B cell (primary cell): Measurements from ENCODE around the gene TFE3. TPM values are rescaled to one million over a fixed set of nuclear protein-coding genes. Genes with fewer than 3 reads are reported as not detected.

Experiments
- ATAC-seq: fragments of 200-7000 bp; cut with Tn5 transposase; one replicate; pipeline ENCODE4 v1.10.0; 2021; ENCODE audit warnings: low read depth, mild to moderate bottlenecking, moderate number of reproducible peaks, moderate library complexity
- CTCF ChIA-PET: fragments of 350-600 bp; sonication (Branson Sonifier 250); formaldehyde crosslinking; loops from one replicate; lab custom pipeline; 2021; ENCODE audit warnings: antibody characterized with exemption, inconsistent platforms; lab: Charles Lee
- POLR2A ChIA-PET: fragments of 350-600 bp; sonication (Branson Sonifier 250); formaldehyde crosslinking; loops from one replicate; lab custom pipeline; 2021; ENCODE audit warnings: antibody characterized with exemption; lab: Charles Lee
- DNase-seq: peaks from one replicate; pipeline ENCODE4 v3.0.0; 2013
- H2AFZ ChIP-seq: 2 replicates; pipeline ENCODE4 v1.6.1; 2012; ENCODE audit warnings: mild to moderate bottlenecking, low read depth, low read length; ENCODE audit not compliant: insufficient read depth, poor library complexity, severe bottlenecking
- H3K27ac ChIP-seq, 2 donors: 1 replicate in 1 of 2; 2 replicates in 1 of 2; pipeline ENCODE4 v1.5.1; 2012 to 2013; ENCODE audit warnings: low read length in 2 of 2, mild to moderate bottlenecking in 2 of 2, moderate library complexity in 1 of 2
- H3K27me3 ChIP-seq, 4 experiments: fragments of 200-600 bp in 1 of 4; sonication (generic) in 1 of 4; replicated peaks in 1 of 4; 1 replicate in 2 of 4; 2 replicates in 2 of 4; pipeline versions ENCODE4 v1.6.1 to v1.7.0; 2013 to 2016; ENCODE audit warnings: low read length in 3 of 4, mild to moderate bottlenecking in 2 of 4, mixed read lengths in 1 of 4, moderate library complexity in 1 of 4; ENCODE audit not compliant: insufficient read depth in 4 of 4, control insufficient read depth in 3 of 4; ENCODE audit errors: control extremely low read depth in 1 of 4
- H3K36me3 ChIP-seq, 2 experiments: replicated peaks in 1 of 2; 1 replicate in 1 of 2; 2 replicates in 1 of 2; pipeline versions ENCODE4 v1.6.1 to v1.7.1; 2013; ENCODE audit warnings: low read length in 1 of 2; ENCODE audit not compliant: insufficient read depth in 2 of 2, control insufficient read depth in 1 of 2; ENCODE audit errors: control extremely low read depth in 1 of 2, extremely low read depth in 1 of 2
- H3K4me1 ChIP-seq, 2 donors: fragments of 200-600 bp in 1 of 2; sonication (generic) in 1 of 2; 1 replicate in 1 of 2; 2 replicates in 1 of 2; pipeline versions ENCODE4 v1.5.1 to v1.6.1; 2013 to 2017; ENCODE audit warnings: low read length in 2 of 2; ENCODE audit not compliant: control insufficient read depth in 2 of 2, insufficient read depth in 2 of 2
- H3K4me2 ChIP-seq: replicated peaks from 2 replicates; pipeline ENCODE3; 2012; ENCODE audit warnings: mild to moderate bottlenecking, low read depth, low read length; ENCODE audit not compliant: poor library complexity, severe bottlenecking
- H3K4me3 ChIP-seq, 5 experiments: fragments of 200-600 bp in 1 of 5; sonication (generic) in 1 of 5; 1 replicate in 3 of 5; 2 replicates in 2 of 5; pipeline versions ENCODE4 v1.5.1 to v1.7.0; 2011 to 2016; ENCODE audit warnings: low read length in 4 of 5, mild to moderate bottlenecking in 4 of 5, low read depth in 2 of 5, control low read depth in 1 of 5, moderate library complexity in 1 of 5; ENCODE audit not compliant: insufficient read depth in 1 of 5; ENCODE audit errors: control extremely low read depth in 1 of 5, extremely low read depth in 1 of 5
- H3K79me2 ChIP-seq: fragments of 200-600 bp; sonication (generic); one replicate; pipeline ENCODE4 v1.6.0; 2016; ENCODE audit warnings: low read length; ENCODE audit not compliant: control insufficient read depth, insufficient read depth
- H3K9ac ChIP-seq: fragments of 200-600 bp; sonication (generic); 2 replicates; pipeline ENCODE4 v1.6.1; 2017; ENCODE audit warnings: mild to moderate bottlenecking, low read length, moderate library complexity
- H3K9me3 ChIP-seq, 3 donors: one replicate each; pipeline versions ENCODE4 v1.6.1 to v1.7.1; 2013; ENCODE audit warnings: low read length in 2 of 3; ENCODE audit not compliant: control insufficient read depth in 2 of 3, insufficient read depth in 1 of 3; ENCODE audit errors: control extremely low read depth in 1 of 3
- H4K20me1 ChIP-seq: 2 replicates; pipeline ENCODE4 v1.6.0; 2012; ENCODE audit warnings: mild to moderate bottlenecking, low read length; ENCODE audit not compliant: insufficient read depth, control insufficient read depth, poor library complexity, severe bottlenecking
- H3K27ac Mint-ChIP-seq: one replicate; pipeline ENCODE4 v1.8.0; 2021; ENCODE audit warnings: mixed read lengths
- H3K27me3 Mint-ChIP-seq: one replicate; pipeline ENCODE4 v1.8.0; 2021; ENCODE audit warnings: mixed read lengths
- H3K4me1 Mint-ChIP-seq: one replicate; pipeline ENCODE4 v1.8.0; 2021; ENCODE audit warnings: mixed read lengths
- H3K4me3 Mint-ChIP-seq: one replicate; pipeline ENCODE4 v1.8.0; 2021; ENCODE audit warnings: mixed read lengths
- H3K9me3 Mint-ChIP-seq: one replicate; pipeline ENCODE4 v1.8.0; 2022; ENCODE audit warnings: mixed read lengths; ENCODE audit not compliant: insufficient read depth
- EZH2 ChIP-seq: IDR thresholded peaks from 2 replicates; pipeline ENCODE4 v1.6.1; 2012; ENCODE audit warnings: borderline replicate concordance, low read depth, mild to moderate bottlenecking, moderate library complexity, low read length; ENCODE audit not compliant: insufficient read depth, poor library complexity, severe bottlenecking
- WGBS: methylation state at CpG from one replicate; pipeline ENCODE4 v1.1.5; 2013; ENCODE audit warnings: missing lambda C conversion rate; ENCODE audit not compliant: insufficient coverage; 5-methylcytosine and 5-hydroxymethylcytosine counted together
- intact Hi-C: fragments of 100-400 bp; cut with micrococcal nuclease; formaldehyde crosslinking; loops from one replicate; pipeline ENCODE4 v1.10.0; 2022
- polyA plus RNA-seq: library from polyadenylated mRNA; depleted of rRNA; stranded (reverse); fragments of >200 nt; gene quantifications from 2 replicates; pipeline ENCODE4 v1.2.3, GENCODE V29; 2012
- total RNA-seq, 2 donors: library from RNA; stranded (reverse); fragments of 120-200 nt in 1 of 2; gene quantifications; 1 replicate in 1 of 2; 2 replicates in 1 of 2; pipeline versions ENCODE4 v1.2.3 to v1.2.4, GENCODE V29; 2013 to 2022
- TF ChIP-seq, protein P1 (sequence below): fragments of 200-600 bp; IDR thresholded peaks from one replicate; pipeline ENCODE4 v1.8.0; 2022; ENCODE audit warnings: antibody characterized with exemption, mild to moderate bottlenecking

TFE3 gene
- total and polyA plus RNA-seq, 2 donors (not counting 1 experiment from before 2014, with no cell fraction given), result 21.0 to 38.9 TPM

DNA sequence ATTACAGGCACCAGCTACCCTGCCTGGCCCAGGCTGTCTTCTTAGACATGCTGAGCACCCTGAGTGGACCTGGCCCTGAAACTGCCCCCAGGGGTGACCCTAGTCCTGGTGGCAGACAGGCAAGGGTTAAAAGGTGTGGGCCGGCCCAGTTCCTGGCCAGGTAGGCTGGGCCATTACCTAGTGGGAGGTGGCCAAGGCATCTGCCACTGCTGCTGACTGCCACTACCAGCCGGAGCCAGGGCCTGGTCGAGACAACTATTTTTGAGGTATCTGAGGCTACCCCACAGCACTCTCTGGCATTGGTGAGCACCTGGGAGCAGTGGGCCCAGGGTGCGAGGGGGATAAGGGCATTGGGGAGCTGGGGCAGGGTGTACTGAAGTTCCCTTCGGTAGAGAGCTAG lies 15.6 kb upstream of the TFE3 start, which contains the start of gene CCDC120:
TSS of gene CCDC120 (plus strand) at position 206 of the 400 bp plus-strand sequence. CDS start 3,043 bp downstream, outside the sequence.
- Histone ChIP-seq H4K20me1 (no peaks in the 10 kb centered on the region), H3K4me1 (peaks cover 8 to 10% of the 10 kb centered on the region in 2 donors), H3K9ac (no peak within 1 kb of the TSS), H2AFZ (no peak within 1 kb of the TSS), H3K27ac (no peak within 1 kb of the TSS), H3K79me2 (peaks cover 4% of the 10 kb centered on the region), H3K9me3 (no peaks in the 10 kb centered on the region), H3K36me3 (no peaks in the 10 kb centered on the region), H3K4me3 (no peak within 1 kb of the TSS), H3K4me2 (no peak within 1 kb of the TSS), H3K27me3 (no peaks in the 10 kb centered on the region)
- H3K27me3 Mint-ChIP-seq, result no peaks in the 10 kb centered on the region
- DNase-seq (no peak), ATAC-seq (no peak)
- no peak within 1 kb of the TSS for H3K4me3 Mint-ChIP-seq
- intact Hi-C loops, result no loop called here
- no peak for TF ChIP-seq EZH2
- TF ChIP-seq, protein P1, sequence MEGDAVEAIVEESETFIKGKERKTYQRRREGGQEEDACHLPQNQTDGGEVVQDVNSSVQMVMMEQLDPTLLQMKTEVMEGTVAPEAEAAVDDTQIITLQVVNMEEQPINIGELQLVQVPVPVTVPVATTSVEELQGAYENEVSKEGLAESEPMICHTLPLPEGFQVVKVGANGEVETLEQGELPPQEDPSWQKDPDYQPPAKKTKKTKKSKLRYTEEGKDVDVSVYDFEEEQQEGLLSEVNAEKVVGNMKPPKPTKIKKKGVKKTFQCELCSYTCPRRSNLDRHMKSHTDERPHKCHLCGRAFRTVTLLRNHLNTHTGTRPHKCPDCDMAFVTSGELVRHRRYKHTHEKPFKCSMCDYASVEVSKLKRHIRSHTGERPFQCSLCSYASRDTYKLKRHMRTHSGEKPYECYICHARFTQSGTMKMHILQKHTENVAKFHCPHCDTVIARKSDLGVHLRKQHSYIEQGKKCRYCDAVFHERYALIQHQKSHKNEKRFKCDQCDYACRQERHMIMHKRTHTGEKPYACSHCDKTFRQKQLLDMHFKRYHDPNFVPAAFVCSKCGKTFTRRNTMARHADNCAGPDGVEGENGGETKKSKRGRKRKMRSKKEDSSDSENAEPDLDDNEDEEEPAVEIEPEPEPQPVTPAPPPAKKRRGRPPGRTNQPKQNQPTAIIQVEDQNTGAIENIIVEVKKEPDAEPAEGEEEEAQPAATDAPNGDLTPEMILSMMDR, result no peak
- no peak within 1 kb of the TSS for H3K27ac Mint-ChIP-seq
- no peaks in the 10 kb centered on the region for H3K9me3 Mint-ChIP-seq
- WGBS, result 94% methylated on average over 4 of the region's 5 CpGs
- CTCF ChIA-PET, result no interaction called here
- POLR2A ChIA-PET, result no interaction called here
- peaks cover 17% of the 10 kb centered on the region for H3K4me1 Mint-ChIP-seq

- Histone ChIP-seq H3K9me3 (no peaks in the 10 kb centered on the region), H3K4me1 (peaks cover 11 to 17% of the 10 kb centered on the region in 2 donors), H3K27me3 (no peaks in the 10 kb centered on the region), H3K4me3 (peak overlapping the region in 4 of 5 experiments; percentile 49 to 69 (median 60)), H3K36me3 (no peaks in the 10 kb centered on the region), H3K4me2 (peak overlapping the region; percentile 75), H4K20me1 (no peaks in the 10 kb centered on the region), H3K27ac (peak overlapping the region; percentile 55 to 84), H3K79me2 (peaks cover 5% of the 10 kb centered on the region), H3K9ac (peak overlapping the region; percentile 68), H2AFZ (peak overlapping the region; percentile 71)
- H3K4me3 Mint-ChIP-seq, result peak overlapping the region; percentile 83
- no peaks in the 10 kb centered on the region for H3K9me3 Mint-ChIP-seq
- H3K4me1 Mint-ChIP-seq, result peaks cover 25% of the 10 kb centered on the region
- ChIA-PET POLR2A (no interaction called here), CTCF (no interaction called here)
- intact Hi-C loops, result no loop called here
- no peak for TF ChIP-seq EZH2
- TF ChIP-seq, protein P1, result no peak
- no peaks in the 10 kb centered on the region for H3K27me3 Mint-ChIP-seq
- peak overlapping the region; percentile 81 for H3K27ac Mint-ChIP-seq
- ATAC-seq (no peak), DNase-seq (no peak)
- 95% methylated on average over 5 of the region's 5 CpGs for WGBS
These were observed 11.1 kb upstream of the TFE3 start for GRCh38 chrX:49054073-49054762.
